ENCODE data around the gene TMEM179.
"Not testable (repeated sequence)": the region's sequence is repeated elsewhere in the genome, so short reads cannot be mapped to it uniquely, and the experiment has no call there.

The TMEM179 gene

GRCh38 chr14:104585966-104586697, 18.4 kb downstream of the TMEM179 start:
- no peak for DNase-seq

GRCh38 chr14:104584557-104584956, 20.0 kb downstream of the TMEM179 start:
- DNase-seq = no peak

GRCh38 chr14:104583424-104584306, 20.9 kb downstream of the TMEM179 start:
- no peak for DNase-seq

- no peak for DNase-seq
Measured at GRCh38 chr14:104582662-104583061, 21.9 kb downstream of the TMEM179 start.

GRCh38 chr14:104582005-104582404, 22.6 kb downstream of the TMEM179 start:
- DNase-seq = peak; percentile 71

- no peak for DNase-seq
Measured at GRCh38 chr14:104581521-104581920, 23.1 kb downstream of the TMEM179 start.

GRCh38 chr14:104580961-104581360, 23.6 kb downstream of the TMEM179 start:
- peak; percentile 76 for DNase-seq

- DNase-seq = not testable (repeated sequence)
Measured at GRCh38 chr14:104579939-104580338, 24.6 kb downstream of the TMEM179 start.

GRCh38 chr14:104579507-104579906, 25.1 kb downstream of the TMEM179 start, which contains the start of gene C14orf180:
Gene C14orf180 (plus strand): TSS chr14:104579764. CDS start chr14:104586431, 6,667 bp downstream.
- DNase-seq = peak; percentile 80

GRCh38 chr14:104578321-104578720, 26.3 kb downstream of the TMEM179 start:
- DNase-seq = no peak

GRCh38 chr14:104577847-104578301, 26.7 kb downstream of the TMEM179 start:
- DNase-seq = no peak

GRCh38 chr14:104577426-104577825, 27.1 kb downstream of the TMEM179 start:
- DNase-seq = no peak

- no peak for DNase-seq
Measured at GRCh38 chr14:104576970-104577332, 27.6 kb downstream of the TMEM179 start.

- no peak for DNase-seq
Measured at GRCh38 chr14:104576232-104576969, 28.2 kb downstream of the TMEM179 start.

GRCh38 chr14:104574978-104575583, 29.5 kb downstream of the TMEM179 start:
- no peak for DNase-seq

GRCh38 chr14:104574536-104574935, 30.0 kb downstream of the TMEM179 start:
- no peak for DNase-seq

GRCh38 chr14:104573930-104574329, 30.6 kb downstream of the TMEM179 start:
- peak; percentile 62 for DNase-seq

- DNase-seq = no peak
Measured at GRCh38 chr14:104572668-104573067, 31.9 kb downstream of the TMEM179 start.

GRCh38 chr14:104572024-104572626, 32.4 kb downstream of the TMEM179 start:
- DNase-seq = no peak

GRCh38 chr14:104571246-104571645, 33.3 kb downstream of the TMEM179 start:
- DNase-seq = no peak

GRCh38 chr14:104569435-104569834, 35.1 kb downstream of the TMEM179 start:
- DNase-seq = no peak

- DNase-seq = no peak
Measured at GRCh38 chr14:104568620-104569019, 36.0 kb downstream of the TMEM179 start.

GRCh38 chr14:104567957-104568225, 36.7 kb downstream of the TMEM179 start:
- no peak for DNase-seq
